GM19193 (cell line): Measurements from ENCODE around the gene CLEC11A.

Source experiments
- POLR2A ChIP-seq: IDR thresholded peaks from 4 replicates; pipeline ENCODE4 v1.6.1; 2011; ENCODE audit not compliant: insufficient read depth, insufficient read length; ENCODE audit errors: extremely low read depth

The CLEC11A gene

DNA sequence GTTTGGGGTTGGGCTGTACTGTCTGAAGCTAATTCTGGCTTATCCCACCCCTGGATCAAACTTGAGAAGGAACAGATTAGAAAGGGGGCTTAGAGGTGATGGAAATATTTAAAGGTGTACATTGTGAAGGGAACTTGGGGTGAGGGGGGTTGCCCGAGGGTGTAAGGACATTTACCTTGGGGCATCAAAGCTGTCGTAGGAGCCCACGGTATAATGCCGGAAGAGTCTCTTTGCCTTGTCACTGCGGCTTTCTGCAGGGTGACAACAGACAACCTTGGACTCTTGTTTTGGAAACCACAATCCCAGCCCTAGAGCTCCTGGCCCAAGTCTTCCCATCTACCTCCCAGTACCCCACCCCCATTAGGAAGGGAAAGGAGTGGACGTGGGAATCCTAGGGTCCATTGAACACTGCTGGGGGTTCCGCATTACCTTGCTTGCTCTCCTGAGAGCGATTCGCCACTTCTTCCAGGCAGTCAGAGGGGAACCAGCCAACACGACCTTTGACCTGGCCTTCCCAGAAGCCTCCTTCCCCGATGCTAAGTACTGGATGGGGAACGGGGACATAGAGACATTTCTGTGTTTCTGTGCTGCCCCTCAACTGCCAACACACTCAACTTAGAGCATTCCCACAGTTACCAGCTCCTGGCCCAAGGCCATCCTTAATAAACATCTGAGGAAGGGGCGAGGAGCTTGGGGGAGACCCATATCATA, 25.6 kb upstream of the CLEC11A start:
- no peak for TF ChIP-seq POLR2A

- no peak for TF ChIP-seq POLR2A
These were observed 21.7 kb upstream of the CLEC11A start for GRCh38 chr19:50701367-50701985.

GRCh38 chr19:50702158-50702870, 20.9 kb upstream of the CLEC11A start:
- no peak for TF ChIP-seq POLR2A

DNA sequence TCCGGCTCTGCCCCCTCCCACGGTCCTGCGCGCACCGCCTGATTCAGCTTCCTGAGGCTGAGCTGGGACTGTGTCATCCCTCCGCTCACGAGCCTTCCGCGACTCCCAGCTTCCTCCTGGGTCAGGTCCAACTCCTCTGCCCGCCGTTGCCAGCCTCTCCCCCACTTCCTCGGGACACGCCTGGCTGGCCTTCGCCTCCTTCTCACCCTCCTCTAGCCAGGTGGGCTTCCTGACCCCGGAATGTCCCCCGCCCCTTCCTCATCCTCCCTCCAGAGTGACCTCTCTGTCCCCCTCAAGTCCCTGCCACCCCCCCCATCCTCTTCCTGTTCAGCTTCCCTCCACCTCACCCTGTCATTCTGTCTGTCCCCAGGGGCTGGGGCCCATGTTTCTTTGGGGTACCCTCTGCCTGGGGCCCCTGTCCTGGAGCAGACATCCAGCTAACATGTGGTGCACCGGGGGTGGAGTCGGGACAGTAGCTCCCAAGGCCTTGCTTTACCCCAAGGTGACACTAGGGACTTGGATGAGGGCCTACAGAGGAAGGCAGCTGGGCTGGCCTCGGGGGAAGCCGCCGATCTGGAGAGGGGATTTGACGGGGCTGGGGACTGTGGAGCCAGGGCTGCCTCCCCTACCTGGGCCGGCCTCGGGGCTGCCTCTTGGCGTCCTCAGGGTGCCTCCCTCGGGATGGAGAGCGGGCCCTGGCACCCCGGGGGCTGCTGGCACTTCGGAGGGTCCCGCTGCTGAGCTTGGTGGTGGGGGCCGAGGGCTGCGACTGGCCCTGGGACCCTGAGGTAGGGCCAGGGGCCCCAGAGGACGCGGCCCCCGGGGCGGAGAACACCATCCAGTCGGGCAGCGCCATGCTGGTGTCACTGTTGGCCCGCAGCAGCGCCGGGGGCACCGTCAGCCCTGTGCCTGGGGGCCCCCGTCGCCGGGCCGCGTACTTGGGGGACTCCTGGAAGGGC, 20.0 kb upstream of the CLEC11A start:
- TF ChIP-seq POLR2A, result no peak

DNA sequence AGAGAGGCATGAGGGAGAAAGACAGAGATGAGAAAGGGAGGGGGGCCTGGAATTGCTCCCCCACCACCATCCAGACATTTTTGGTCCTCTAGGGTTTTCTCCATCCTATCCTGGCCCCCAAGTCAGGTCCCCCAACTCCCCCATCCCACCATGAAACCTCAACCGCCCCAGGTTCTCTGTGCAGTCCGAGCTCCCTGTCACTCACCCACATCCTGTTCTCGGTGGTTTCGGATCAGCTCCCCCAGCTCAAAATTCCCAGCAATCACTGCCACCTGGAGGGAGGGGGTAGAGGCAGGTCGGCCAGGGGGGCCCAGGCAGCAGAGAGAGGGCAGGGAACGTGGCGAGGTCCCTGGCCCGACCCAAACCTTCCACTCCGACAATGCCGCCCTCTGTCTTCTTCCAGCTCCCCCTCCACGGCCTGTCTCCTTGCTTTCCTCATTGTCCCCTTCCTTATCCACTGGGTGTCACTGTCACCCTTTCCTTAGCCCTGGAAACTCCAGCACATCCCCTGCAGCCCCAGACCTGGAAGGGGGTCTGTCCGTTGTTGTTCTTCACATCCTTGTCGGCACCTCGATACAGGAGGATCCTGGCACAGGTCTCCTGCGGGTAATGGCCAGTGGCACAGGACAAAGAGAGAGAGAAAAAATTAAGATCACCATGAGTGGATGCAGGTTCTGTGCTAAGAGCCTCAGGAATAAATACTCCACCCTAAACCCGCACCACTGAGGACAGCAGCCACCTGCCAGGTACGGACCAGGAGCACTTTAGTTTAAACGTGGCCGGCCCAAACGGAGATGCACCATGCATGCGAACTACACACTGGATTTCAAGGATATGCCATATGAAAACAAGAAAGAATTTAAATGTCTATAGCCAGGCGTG, 19.0 kb upstream of the CLEC11A start:
- TF ChIP-seq POLR2A, result no peak

DNA sequence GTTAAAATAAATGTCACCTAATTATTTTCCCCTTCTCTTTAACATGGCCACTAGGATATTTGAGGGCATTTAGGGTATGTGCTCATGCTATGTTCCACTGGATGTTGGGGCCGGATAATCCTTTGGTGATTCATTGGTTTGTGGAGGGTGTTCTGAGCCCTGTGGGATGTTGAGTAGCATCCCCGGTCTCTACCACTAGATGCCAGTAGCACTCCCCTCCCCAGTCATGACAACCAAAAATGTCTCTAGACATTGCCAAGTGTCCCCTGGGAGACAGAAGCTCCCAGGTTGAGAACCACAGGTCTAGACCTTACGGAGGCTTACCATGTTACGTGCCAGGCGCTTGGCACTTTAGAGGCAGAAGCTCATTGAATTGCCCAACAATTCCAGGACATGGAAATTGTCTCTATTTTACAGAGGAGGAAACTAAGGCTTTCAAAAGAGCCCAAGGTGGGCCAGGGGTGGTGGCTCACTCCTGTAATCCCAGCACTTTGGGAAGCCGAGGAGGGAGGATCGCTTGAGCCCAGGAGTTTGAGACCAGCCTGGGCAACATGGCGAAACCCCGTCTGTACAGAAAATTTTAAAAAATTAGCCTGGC, 17.6 kb upstream of the CLEC11A start:
- TF ChIP-seq POLR2A, result no peak

DNA sequence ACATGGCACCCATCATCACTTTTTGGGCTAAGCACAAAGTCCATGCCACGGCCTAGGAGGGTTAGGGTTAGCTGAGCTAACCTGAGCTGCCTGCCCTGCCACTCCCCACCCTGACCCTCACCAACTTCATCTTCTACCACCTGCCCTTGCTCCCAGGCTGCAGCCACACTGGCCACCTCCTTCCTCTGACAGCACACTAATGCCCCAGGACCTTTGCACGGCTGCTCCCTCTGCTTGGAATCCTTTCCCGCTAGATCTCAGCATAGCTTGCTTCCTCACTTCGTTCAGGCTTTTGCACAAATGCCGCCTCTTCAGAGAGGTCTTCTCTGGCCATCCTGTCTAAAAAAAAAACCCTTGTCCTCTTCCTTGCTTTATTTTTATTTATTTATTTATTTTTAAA, 16.8 kb upstream of the CLEC11A start:
- no peak for TF ChIP-seq POLR2A

DNA sequence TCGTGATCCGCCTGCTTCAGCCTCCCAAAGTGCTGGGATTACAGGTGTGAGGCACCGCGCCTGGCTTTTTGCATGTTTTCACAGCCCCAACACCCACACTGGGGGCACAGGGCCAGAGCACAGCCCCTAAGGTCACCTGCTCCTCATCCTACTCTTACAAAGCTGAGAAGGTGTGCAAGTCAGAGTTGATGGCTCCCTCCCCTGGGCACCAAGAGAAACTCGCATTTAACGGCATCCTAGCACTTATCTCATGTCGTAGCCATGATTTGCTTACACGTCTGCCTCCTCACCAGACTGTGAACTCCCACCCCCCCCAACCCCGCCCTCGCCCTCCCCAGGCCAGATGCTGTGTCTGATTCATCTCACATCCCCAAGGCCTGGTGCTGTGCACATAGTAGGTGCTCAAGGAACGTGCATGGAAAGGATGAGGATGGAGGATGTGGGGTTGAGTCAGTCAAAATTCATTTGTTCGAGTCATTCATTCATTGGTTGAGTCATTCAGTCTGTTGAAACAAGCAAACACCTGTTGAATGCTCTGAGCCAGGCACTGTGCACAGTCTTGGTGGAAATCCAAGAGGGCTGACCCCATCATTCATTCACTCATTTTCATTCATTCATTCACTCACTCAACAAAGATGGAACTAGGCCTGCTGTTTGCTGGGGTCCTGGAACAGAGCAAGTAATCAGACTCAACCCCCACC, 14.8 kb upstream of the CLEC11A start:
- TF ChIP-seq POLR2A, result no peak

- no peak for TF ChIP-seq POLR2A
These were observed 13.1 kb upstream of the CLEC11A start for GRCh38 chr19:50710094-50710493.

GRCh38 chr19:50710612-50711011, 12.6 kb upstream of the CLEC11A start:
- no peak for TF ChIP-seq POLR2A

- no peak for TF ChIP-seq POLR2A
These were observed 12.0 kb upstream of the CLEC11A start for GRCh38 chr19:50711196-50711595.

GRCh38 chr19:50711805-50712204, 11.4 kb upstream of the CLEC11A start:
- no peak for TF ChIP-seq POLR2A

DNA sequence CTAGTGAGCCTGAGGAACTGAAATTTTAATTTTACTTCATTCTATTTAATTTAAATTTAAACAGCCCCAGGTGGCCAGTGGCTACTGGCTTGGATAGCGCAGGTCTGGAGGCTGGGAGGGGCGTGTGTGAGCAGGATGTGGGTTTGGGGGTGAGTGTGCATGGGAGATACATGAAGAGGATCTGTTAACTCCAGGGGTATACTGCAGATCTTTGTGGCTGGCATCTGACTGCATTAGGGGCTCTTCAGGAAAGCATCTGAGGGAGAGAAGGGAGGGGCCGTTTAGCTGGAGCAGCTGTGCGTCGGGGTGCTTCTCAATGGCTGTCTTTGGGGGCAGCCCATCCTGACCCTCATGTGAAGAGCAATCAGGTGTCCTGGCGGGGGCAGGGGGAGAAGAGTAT, 10.3 kb upstream of the CLEC11A start:
- no peak for TF ChIP-seq POLR2A
